ENCODE data around the gene CLCN5. TPM values are rescaled to one million over a fixed set of nuclear protein-coding genes. Genes with fewer than 3 reads are reported as not detected.

Gene CLCN5
- total RNA-seq, 1 donor from 2014 or later, result 42.5 TPM

Other genes starting within 250 kb of the CLCN5 start
- not detected for gene PAGE1, start 226.6 kb upstream of the CLCN5 start, total RNA-seq
- not detected for gene PAGE4, start 93.3 kb upstream of the CLCN5 start, total RNA-seq
- 2.6 TPM for gene USP27X, start 43.1 kb upstream of the CLCN5 start, total RNA-seq

All from mucosa of gallbladder (tissue), 1 donor.